HG02571 (cell line): ENCODE measurements around the gene GPR31.
"Not testable (repeated sequence)": the region's sequence is repeated elsewhere in the genome, so short reads cannot be mapped to it uniquely, and the experiment has no call there.

Experiments
- ATAC-seq: cut with Tn5 transposase; IDR thresholded peaks from one replicate; pipeline ENCODE4 v1.9.1; 2021; ENCODE audit warnings: mild to moderate bottlenecking, moderate library complexity; ENCODE audit not compliant: unreplicated experiment

GPR31 gene

GRCh38 chr6:167157863-167158262 lies at the start of gene GPR31:
Gene GPR31, minus strand, starts transcription at chr6:167157980. Its CDS starts 149 bp downstream, at chr6:167157831.
- no peak for ATAC-seq

DNA sequence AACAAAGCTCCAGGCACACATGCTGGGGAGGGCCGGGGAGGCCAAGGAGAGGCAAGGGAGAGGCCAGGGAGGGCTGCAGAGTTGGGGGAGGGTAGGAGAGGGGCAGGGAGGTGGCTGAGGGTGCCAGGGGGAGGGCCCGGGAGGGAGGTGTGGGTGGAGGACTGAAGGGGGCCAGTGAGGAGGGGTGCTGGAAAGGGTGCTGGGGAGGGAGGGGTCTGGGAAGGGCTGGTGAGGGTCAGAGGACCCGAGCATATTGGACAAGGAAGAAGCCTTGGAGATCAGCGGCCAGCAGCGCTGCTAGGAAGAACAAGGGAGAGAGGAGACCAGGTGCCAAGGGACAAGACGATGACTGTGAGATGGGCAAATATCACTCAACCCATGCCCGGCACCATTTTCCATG lies 49.7 kb upstream of the GPR31 start:
- no peak for ATAC-seq

- ATAC-seq: not testable (repeated sequence)
Observed at GRCh38 chr6:167205316-167205715, 47.5 kb upstream of the GPR31 start.

DNA sequence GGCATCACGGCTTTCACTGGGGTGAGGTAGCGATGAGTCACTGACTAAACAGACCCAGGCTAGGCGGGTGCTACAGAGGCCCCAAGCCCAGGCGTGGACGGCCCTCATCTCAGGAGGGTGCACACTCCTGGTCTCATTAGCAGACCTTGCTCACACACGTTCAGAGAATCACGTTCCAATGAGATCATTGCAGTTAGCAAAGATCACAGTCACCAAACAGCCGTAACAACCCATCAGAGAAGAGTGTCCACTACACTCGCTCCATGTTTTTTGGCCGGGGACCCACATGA lies 46.2 kb upstream of the GPR31 start:
- ATAC-seq: not testable (repeated sequence)

DNA sequence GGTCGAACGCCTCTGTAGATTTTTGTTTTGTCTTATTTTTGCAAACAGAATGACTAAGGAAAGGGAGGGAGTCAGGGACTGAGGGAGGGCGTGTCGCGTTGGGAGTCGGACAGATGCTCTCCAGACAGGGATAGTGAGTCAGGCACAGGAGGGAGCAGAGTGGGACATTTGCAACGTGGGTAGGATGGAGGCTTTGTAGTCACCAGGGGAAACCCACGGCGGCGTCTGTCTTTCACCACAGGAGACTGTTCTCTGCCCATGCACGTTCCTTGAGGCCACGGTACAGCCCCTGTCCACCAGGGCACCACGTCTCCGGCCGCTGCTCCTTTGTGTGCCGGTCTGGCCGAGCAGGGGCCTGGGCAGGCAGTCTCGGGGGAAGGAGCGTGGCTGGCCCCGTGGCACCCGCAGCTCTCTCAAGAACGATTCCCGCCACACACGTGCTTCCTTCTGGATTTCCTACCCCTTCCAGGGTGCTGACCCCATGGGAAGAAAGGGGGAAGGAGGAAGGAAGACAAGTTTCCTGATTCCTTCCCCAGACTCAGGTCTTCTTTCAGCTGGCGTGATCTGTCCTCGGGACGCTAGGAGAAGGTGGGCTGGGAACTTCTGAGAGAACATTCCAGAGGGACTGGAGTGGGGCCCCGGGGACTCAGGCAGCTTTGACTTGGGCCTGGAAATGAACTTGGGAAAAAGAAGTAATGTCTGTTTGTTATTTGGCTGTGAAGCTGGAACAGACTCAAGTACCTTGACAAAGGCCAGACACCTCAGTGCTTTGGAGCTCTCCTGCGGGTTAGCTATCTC lies 45.7 kb upstream of the GPR31 start:
- not testable (repeated sequence) for ATAC-seq

DNA sequence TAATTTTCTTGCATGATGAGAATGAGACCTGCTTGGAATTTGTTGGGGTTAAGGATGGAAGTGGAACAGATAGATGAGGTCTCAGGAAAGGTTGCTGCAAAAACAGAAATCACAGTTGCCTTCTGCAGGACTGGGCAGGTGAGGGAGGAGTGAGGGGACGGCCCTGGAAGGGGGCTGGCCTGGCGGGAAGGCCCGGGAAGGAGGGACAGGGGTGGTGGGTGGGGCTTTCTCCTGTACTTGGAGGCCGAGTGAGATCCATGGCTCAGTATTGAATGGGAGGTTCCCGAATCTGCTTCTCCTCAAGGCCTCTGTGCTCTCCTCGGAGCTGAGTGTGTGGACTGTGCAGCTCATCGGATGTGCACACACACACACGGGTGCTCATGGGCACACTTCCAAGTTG lies 44.8 kb upstream of the GPR31 start:
- not testable (repeated sequence) for ATAC-seq

- ATAC-seq: no peak
Observed at GRCh38 chr6:167200806-167201205, 43.0 kb upstream of the GPR31 start.

- not testable (repeated sequence) for ATAC-seq
Observed at GRCh38 chr6:167195941-167196610, 38.3 kb upstream of the GPR31 start.

DNA sequence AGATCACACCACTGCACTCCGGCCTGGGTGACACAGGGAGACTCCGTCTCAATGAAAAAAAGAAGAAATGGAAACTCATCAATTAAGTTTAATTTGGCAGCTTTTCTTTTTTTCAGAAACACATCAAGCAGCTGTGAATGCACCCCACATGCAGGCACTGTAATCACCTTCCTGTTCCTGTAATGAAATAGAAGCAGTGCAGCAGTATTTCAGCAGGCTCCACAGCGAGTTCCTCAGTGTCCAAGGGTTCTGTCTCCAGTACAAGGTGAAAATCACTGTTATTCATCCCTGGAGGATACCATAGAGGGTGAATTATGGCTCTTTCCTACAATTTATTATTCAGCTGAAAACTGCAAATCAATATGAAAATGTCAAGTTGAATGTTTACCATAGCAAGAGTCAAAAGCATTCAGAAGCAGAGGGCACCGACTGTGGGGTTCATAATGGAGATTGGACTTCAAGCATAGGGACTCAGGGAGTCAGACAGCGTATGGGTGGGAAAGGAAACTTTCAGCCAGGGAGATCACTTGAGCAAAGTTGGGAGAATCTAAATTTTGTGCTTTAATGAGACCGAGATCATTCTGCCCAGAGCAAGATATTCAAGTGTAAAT lies 35.8 kb upstream of the GPR31 start:
- not testable (repeated sequence) for ATAC-seq

- ATAC-seq: not testable (repeated sequence)
Observed at GRCh38 chr6:167191043-167191583, 33.3 kb upstream of the GPR31 start.

GRCh38 chr6:167187275-167187674 lies 29.5 kb upstream of the GPR31 start:
- ATAC-seq: not testable (repeated sequence)

DNA sequence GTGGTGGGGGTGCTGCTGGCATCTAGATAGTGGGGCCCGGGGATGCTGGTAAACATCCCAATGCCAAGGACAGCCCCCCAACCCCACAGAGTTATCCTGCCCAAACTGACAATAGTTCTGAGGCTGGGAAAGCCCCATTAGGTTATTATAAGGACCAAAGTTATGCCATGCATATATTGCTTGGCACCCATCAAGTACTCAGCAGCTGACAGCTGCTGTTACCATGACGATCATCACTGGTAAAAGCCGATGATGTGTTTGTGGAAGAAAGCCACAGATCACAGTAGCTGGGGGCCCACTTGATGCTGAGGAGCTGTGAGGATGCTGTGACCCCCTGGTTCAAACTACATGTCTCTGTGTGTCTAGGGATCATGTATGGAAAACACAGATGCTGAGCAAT lies 27.3 kb upstream of the GPR31 start:
- ATAC-seq: not testable (repeated sequence)

DNA sequence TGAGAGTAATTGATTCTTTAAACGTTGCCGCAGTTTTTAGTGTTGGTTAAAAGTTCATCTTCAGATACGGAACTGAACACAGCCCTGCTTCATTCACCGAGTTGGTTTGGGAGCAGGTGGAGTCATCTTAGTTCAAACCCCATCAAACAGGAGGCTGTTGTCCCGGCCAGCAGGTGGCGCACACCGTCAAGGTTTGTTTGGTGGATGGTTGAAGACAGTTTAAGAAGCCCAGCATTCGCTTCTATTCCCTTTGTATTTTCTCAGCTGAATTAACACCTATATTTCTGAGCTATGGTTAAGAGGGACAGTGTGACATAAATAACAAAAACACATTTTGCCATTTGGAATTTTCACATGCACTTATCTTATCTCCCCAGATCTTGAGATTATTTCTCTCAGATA lies 25.1 kb upstream of the GPR31 start:
- ATAC-seq: not testable (repeated sequence)

DNA sequence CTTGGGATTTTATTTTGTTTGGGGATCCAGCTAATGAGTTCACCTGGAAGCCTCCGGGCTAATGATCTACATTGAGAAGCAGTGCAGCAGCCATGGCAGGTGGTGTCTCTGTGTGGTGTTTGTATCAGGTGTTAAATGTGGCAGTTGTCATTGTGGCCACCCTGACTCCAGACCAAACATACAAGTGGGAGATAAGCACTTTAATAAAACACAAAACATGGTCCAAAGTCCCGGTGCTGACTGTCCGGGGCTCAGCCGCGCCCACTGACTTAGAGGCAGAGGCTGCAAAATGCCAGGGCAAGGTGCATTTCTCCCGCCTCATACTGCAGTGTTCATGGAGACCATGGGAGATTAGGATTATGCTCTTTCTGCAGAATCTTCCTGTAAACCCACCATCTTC lies 23.6 kb upstream of the GPR31 start:
- not testable (repeated sequence) for ATAC-seq

- ATAC-seq: not testable (repeated sequence)
Observed at GRCh38 chr6:167180086-167180485, 22.3 kb upstream of the GPR31 start.

DNA sequence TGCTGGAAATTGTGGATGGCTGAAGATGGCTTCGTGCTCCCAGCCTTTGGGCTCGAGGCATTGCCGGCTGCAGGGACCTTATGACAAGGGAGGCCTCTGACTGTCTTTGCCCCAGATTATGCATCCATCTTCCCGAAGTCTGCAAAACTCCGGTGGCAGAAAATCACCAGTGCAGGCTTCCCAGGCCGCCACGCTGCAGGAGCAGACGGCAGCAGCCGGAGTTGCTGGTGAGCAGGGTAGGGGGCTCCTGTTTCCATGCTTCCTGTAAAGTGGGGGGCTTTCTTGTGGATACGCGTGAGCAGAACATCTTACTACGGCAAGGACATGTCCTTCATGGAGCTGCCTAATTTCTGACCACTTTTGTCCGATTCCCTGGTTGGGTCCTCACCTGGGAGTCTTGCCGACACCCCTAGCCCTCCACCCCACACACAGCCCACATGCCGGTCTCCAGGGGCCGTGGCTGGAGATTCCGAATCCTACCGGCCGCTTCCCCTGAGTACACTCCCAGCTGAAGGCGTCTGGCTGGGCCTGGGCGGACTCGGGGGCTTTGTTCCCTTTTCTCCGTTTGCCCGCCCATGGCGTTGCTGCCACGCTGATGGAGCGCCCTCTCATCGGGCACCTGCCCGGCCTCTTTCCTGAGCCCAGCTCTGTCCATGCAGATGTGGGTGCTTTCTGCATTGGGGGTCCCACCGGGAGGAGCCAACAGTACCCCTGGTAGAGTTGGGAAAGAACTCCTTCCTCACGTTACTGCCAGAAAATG lies 21.3 kb upstream of the GPR31 start:
- ATAC-seq: not testable (repeated sequence)

GRCh38 chr6:167177271-167177670 lies 19.5 kb upstream of the GPR31 start:
- not testable (repeated sequence) for ATAC-seq

DNA sequence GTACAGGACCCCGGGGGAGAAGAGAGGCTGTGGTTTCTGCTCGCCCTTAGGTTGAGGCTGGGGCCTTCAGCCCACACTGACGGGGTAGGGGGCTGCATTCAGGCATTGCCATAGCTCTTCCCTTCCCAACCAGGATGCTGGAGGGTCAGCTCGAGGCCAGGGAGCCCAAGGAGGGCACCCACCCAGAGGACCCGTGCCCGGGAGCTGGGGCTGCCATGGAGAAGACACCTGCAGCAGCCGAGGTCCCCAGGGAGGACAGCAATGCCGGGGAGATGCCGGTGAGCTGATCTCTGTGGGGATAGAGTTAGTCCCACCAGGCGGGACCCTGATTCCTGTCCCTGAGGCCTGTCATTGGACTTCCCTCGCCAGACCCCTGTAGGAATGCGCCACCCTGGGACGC lies 14.2 kb upstream of the GPR31 start:
- not testable (repeated sequence) for ATAC-seq

DNA sequence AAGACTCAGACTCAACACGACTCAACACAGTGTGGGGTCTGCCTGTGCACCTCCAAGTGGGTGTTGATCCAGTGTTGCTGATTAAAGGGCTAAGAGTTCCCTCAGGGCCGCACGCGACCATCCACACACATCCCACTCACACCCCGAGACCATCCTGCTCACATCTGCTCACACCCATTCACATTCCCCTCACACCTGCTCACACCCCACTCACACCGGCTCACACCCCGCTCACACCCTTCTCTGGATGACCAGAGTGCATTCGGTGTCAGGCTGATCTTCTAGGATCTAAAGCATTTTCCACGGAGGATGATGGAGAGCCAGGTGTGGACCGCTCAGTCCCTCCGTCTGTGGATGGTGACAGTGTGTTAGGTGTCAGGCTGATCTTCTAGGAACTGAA lies 13.5 kb upstream of the GPR31 start:
- not testable (repeated sequence) for ATAC-seq

- not testable (repeated sequence) for ATAC-seq
Observed at GRCh38 chr6:167169867-167170266, 12.1 kb upstream of the GPR31 start.

DNA sequence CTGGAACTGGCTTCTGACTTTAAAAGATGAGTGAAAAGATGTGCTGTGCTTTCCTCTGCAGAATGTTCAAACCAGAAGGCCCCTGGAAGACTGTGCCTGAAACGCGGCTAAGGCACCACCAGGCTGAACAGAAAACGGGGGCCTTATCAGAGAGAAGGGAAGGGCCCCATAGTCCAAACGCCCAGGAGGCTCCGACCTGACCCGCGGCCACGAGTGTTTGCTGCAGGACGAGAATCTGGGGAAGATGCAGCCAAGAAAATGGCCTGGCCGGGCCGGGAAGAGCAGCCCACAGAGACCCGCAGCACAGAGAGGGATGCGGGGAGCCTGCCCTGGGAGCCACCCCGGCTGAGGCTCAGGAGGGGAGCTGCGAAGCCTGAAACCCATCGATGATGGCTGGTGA lies 10.5 kb upstream of the GPR31 start:
- ATAC-seq: not testable (repeated sequence)
